ENCODE results near the gene TAS2R7. TPM values are rescaled to one million over a fixed set of nuclear protein-coding genes. Genes with fewer than 3 reads are reported as not detected.
"Not testable (repeated sequence)": the region's sequence is repeated elsewhere in the genome, so short reads cannot be mapped to it uniquely, and the experiment has no call there.

TAS2R7 gene
- total and polyA plus RNA-seq, 2 donors (not counting 3 experiments of a cell fraction or from before 2014, with no cell fraction given): not detected

GRCh38 chr12:10794222-10794621 is 8.2 kb downstream of the TAS2R7 start:
- CTCF ChIA-PET: interaction anchor here (1.3 kb wide), 1 partner anchor 405 kb away, joined by 4 read pairs; no protein-coding TSS in a partner anchor
- DNase-seq (ENCODE audit: low read depth, low spot score) (no peak), FAIRE-seq (no peak)
- Histone ChIP-seq H3K27ac (ENCODE audit: insufficient read depth, low read depth, low read length) (no peak overlapping the region), H2AFZ (ENCODE audit: low read depth, low read length) (no peak overlapping the region), H3K4me2 (ENCODE audit: insufficient read depth, low read length) (no peak overlapping the region), H3K27me3 (ENCODE audit: control insufficient read depth in 2 of 2, insufficient read depth in 2 of 2, low read length in 2 of 2) (peaks cover 14 to 19% of the 10 kb centered on the region in 2 experiments), H3K9me1 (replicated peaks; ENCODE audit: control insufficient read depth, extremely low read depth, insufficient read depth, low read length) (no peaks in the 10 kb centered on the region), H3K9ac (replicated peaks; ENCODE audit: extremely low read depth, insufficient read depth, low read length) (no peak overlapping the region), H3K4me1 (ENCODE audit: control insufficient read depth, extremely low read depth, insufficient read depth, low read length) (no peaks in the 10 kb centered on the region), H3K9me3 (replicated peaks; ENCODE audit: control insufficient read depth, insufficient read depth, low read length) (no peaks in the 10 kb centered on the region), H4K20me1 (replicated peaks; ENCODE audit: control insufficient read depth, extremely low read depth, insufficient read depth, low read length) (no peaks in the 10 kb centered on the region), H3K36me3 (ENCODE audit: control insufficient read depth in 2 of 2, extremely low read depth in 1 of 2, insufficient read depth in 2 of 2, low read length in 2 of 2) (no peaks in the 10 kb centered on the region), H3K4me3 (replicated peaks in 1 of 3; ENCODE audit: insufficient read depth in 1 of 3, low read depth in 1 of 3, low read length in 3 of 3) (no peak overlapping the region), H3K79me2 (ENCODE audit: control insufficient read depth, insufficient read depth, low read length) (no peaks in the 10 kb centered on the region)
- no TSS peak for BruUV-seq (replicated peaks)
- intact Hi-C loops (cut with micrococcal nuclease) (no loop called here), dilution Hi-C loops (cut with MboI; ENCODE audit: extremely low pct_ligation_motif_present, low sequenced_read_pairs) (no loop called here)
- no peak for TF ChIP-seq FOS (IDR thresholded peaks at IDR 0.05; ENCODE audit: borderline replicate concordance, insufficient read depth, low read length)
- TF ChIP-seq POLR2AphosphoS5 (IDR thresholded peaks at IDR 0.05; ENCODE audit: insufficient read depth, low read depth, low read length): no peak
- no peak for TF ChIP-seq JUN (IDR thresholded peaks at IDR 0.05; ENCODE audit: borderline replicate concordance, insufficient read depth, insufficient read length, low read depth)
- no peak for TF ChIP-seq MYC (IDR thresholded peaks at IDR 0.05; ENCODE audit: low read depth, low read length)
- TF ChIP-seq EZH2 (IDR thresholded peaks at IDR 0.05; ENCODE audit: borderline replicate concordance, low read depth, low read length, severe bottlenecking): no peak
- no peak for TF ChIP-seq POLR2A (IDR thresholded peaks at IDR 0.05; ENCODE audit: low read depth, low read length)
- TF ChIP-seq GATA2 (IDR thresholded peaks at IDR 0.05; ENCODE audit: insufficient read depth, insufficient read length, low read depth, low read length): no peak
- TF ChIP-seq CTCF (IDR thresholded peaks at IDR 0.05; ENCODE audit: extremely low read depth in 1 of 2, insufficient read depth in 1 of 2, low read depth in 1 of 2, low read length in 2 of 2): no peak
- TF ChIP-seq MAX (IDR thresholded peaks at IDR 0.05; ENCODE audit: insufficient read depth, insufficient read length): no peak
- POLR2A ChIA-PET: no interaction called here

GRCh38 chr12:10791769-10792168 is 10.7 kb downstream of the TAS2R7 start:
- FAIRE-seq; DNase-seq (ENCODE audit: low read depth, low spot score); H3K36me3 ChIP-seq (ENCODE audit: control insufficient read depth in 2 of 2, extremely low read depth in 1 of 2, insufficient read depth in 2 of 2, low read length in 2 of 2); H3K27me3 ChIP-seq (ENCODE audit: control insufficient read depth in 2 of 2, insufficient read depth in 2 of 2, low read length in 2 of 2); BruUV-seq (replicated peaks); intact Hi-C loops (cut with micrococcal nuclease); H3K9me3 ChIP-seq (replicated peaks; ENCODE audit: control insufficient read depth, insufficient read depth, low read length); H4K20me1 ChIP-seq (replicated peaks; ENCODE audit: control insufficient read depth, extremely low read depth, insufficient read depth, low read length); dilution Hi-C loops (cut with MboI; ENCODE audit: extremely low pct_ligation_motif_present, low sequenced_read_pairs); H3K79me2 ChIP-seq (ENCODE audit: control insufficient read depth, insufficient read depth, low read length); H3K4me1 ChIP-seq (ENCODE audit: control insufficient read depth, extremely low read depth, insufficient read depth, low read length); H3K27ac ChIP-seq (ENCODE audit: insufficient read depth, low read depth, low read length); H3K9me1 ChIP-seq (replicated peaks; ENCODE audit: control insufficient read depth, extremely low read depth, insufficient read depth, low read length); H3K9ac ChIP-seq (replicated peaks; ENCODE audit: extremely low read depth, insufficient read depth, low read length); H2AFZ ChIP-seq (ENCODE audit: low read depth, low read length); H3K4me2 ChIP-seq (ENCODE audit: insufficient read depth, low read length); POLR2A ChIA-PET; H3K4me3 ChIP-seq (replicated peaks in 1 of 3; ENCODE audit: insufficient read depth in 1 of 3, low read depth in 1 of 3, low read length in 3 of 3): not testable (repeated sequence)
- CTCF ChIA-PET: interaction anchor here (1.8 kb wide), 1 partner anchor 436 kb away, joined by 3 read pairs; no protein-coding TSS in a partner anchor
